Activated T-helper 9 cell treated with anti-CD3 and anti-CD28 coated beads, Interleukin-2, amount 50 U/mL, for 16 hours (primary cell): ENCODE measurements around the gene HUS1B.
A peak's percentile ranks its signal among the peaks of the same experiment; 100 is the strongest.
"Not testable (repeated sequence)": the region's sequence is repeated elsewhere in the genome, so short reads cannot be mapped to it uniquely, and the experiment has no call there.

Experiments used
- DNase-seq: peaks from one replicate; pipeline ENCODE4 v3.0.0-alpha.2; 2020; ENCODE audit warnings: low read depth

HUS1B gene

DNA sequence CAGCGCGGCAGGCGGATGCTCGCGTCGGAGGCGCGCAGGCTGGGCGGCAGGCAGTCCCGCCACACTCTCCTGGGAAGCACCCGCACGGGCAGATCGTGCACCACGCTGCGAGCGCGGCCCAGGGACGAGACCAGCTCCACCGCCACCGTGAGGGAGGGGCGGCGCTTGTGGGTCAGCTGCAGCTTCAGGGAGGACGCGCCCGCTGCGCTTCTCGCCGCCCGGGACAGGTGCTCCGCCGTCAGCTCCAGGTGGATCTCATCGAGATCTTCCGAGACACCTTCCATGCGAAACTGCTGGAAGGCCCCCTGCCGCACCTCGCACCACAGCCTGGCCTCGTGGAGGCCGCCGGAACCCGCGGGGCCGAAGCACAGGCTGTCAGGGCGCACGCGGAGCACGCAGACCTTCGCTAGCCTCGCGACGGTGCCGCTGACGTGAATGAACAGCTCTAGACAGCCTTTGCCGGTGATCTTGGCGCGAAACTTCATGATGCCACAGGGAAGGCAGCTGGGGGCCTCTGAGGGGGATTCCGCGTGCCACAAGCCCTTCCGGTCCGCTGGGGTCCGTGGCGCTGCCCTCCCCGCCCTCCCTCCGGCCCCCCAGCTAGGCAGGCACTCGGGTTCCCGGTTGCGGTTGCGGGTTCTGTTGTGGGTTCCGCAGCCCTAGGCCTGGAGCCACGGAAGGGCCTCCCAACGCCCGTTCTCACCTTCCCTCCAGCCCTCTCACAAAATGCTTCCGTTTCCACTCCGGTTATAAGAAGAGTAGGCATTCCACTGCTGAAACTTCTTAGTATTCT is at the start of gene HUS1B:
Gene HUS1B, minus strand, starts transcription at position 641 of the 793 bp plus-strand sequence. Its CDS starts 156 bp downstream, at position 485.
- no peak for DNase-seq

DNA sequence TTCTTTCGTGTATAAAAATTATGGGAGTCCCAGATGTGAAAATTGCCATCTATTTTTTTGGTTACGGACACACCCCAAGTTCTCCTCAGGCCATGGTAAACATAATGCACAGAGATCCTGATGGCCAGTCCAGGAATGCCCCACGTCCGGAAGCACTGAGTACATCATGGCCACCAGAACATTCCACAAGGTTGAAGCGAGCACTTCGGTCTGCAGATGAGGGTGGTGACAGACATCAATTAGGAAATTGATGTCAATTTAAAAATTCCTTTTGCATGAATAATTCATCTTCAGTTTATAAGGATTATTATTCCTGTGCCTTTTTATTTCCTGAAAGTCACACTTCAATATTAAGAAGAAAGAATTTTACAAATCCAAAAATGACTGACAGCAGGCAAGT is 49.2 kb upstream of the HUS1B start:
- DNase-seq, result no peak

DNA sequence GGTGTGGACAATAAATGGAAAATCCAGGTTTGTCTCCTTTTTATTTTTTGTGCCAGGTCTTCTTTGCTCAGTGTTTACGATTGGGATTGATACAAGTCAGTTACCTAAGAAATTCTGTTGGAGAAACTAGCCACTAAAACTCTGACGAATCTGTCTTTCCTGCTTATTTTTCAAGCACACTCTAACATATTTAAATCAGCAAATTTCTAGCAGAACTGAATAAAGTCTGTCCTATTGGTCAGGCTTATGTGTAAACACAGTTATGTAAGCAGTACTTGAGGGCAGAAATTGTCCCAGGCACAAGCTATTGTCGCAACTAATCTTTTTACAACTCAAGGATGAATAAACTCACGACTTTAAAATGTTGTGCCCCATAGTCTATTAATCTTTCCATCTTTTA is 48.1 kb upstream of the HUS1B start:
- no peak for DNase-seq

DNA sequence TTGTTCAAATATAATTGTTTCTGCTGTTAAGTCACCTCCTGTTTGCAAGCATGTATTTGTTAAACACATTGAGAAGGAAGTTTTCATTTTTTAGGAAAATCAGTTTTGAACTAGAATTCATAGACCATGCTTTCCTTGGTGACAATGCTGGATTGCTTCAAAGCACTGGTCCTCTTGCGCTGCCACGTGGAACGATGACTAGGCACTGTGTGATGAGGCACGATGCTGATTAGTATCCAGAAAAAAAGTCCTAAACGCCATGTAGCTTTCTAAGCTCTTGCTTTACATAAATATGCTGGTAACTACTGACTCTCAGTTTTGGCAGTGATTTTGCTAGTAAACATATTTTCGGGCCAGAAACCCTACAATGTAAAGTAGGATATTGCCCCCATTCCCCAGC is 47.1 kb upstream of the HUS1B start:
- no peak for DNase-seq

DNA sequence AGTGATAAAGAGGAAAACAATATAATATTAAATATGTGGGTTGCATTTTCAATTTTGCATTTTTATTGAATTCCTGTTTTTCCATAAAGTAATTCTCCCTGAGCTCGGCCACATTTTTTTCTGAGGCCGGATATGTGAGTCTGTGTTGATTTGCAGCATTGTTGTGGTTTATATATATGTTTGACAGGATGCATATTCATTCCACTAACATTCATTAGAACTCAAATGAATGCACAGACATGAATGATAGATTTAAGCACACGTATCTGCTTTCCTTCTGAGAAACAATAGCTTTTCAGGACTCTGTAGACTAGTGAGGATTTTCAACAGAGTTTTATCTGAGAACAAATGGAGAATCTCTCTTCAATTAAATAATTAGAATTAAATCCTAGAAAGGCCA is 46.7 kb upstream of the HUS1B start:
- no peak for DNase-seq

DNA sequence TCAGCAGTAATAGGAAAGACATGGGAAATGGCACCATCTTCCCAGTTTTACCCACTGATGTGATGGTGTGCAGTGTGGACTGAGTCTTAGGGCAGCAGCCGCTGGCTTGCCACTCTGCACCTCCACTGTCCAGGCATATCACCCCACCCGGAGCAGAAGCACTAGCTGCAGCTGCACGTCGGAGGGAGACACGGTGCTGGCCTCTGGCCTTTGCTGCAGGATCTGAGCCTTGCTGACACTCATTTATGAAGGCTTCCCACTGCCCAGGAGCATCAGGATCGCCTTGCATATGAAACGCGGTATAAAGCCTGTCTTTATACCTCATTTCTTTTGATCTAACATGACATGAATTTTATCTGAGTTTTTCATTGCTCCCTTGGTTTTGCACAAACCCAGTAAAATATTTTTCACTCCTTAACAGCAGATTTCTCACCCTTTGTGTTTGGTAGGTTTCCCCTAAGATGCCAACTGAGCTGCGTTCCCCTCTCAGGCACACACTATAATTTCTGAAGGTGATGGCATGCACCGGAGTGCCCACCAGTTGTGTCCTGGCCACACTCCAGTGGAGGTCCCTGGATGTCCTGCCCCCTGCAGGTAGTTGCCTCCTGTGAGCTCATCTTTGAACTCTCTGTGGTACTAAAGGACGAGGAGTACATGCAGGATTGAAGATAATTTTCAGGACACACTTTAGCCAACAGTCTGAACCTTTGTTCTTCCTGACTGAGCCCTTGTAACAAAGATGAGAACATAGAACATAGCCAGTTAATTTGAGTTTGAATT is 45.0 kb upstream of the HUS1B start:
- no peak for DNase-seq

DNA sequence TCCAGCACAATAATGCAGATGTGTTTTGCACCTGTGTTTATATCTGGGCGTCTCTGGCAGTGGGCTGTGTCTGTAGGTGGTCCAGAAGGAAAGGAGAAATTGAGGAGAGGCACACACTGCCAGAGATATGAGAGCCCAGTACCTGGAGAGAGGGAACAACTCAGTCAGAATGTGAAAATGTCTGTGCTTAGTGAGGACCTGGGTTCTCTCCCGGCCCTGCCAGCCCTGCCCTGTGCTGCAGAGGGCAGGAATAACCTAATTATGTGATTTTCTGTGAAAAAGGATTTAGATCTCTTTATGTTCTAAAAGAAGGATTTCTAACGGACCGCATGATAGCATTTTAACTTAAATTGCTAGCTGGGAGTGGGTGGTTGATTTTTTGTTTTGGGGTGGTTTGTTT is 44.3 kb upstream of the HUS1B start:
- DNase-seq, result no peak

DNA sequence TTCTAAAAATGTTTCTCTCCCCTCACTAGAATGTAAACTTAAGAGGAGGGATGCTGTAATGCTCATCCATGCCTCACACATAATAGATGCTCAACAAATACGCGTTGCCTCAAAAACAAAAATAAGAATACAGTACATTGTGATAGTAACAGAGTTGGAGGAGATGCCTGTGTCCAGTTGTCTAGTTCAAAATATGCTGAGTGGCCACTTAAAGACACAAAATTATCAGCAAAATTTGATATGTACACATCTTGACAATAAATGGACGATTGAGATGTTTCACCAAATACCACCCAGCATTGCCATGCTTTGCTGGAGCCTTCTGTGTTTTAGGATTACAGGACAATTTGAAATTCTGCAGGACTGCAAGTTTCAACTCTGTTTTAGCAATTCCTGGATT is 43.6 kb upstream of the HUS1B start:
- no peak for DNase-seq

DNA sequence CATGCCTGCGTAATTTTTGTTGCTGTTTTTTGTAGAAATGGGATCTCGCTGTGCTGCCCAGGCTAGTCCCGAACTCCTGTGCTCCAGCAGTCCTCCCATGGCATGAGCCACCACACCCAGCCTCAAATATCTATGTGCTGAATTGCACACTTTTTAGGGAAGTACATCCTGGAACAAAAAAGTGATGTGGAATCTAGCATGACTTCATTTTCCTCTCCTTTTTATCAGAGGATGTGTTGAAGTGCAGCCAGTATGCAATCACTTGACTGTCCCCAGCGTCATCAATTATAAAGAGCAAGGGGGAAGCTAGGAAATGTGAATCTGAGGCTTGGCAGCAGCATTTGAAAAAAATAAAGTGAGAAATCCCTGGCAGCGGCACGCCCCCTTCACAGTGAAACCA is 42.4 kb upstream of the HUS1B start:
- DNase-seq, result no peak

DNA sequence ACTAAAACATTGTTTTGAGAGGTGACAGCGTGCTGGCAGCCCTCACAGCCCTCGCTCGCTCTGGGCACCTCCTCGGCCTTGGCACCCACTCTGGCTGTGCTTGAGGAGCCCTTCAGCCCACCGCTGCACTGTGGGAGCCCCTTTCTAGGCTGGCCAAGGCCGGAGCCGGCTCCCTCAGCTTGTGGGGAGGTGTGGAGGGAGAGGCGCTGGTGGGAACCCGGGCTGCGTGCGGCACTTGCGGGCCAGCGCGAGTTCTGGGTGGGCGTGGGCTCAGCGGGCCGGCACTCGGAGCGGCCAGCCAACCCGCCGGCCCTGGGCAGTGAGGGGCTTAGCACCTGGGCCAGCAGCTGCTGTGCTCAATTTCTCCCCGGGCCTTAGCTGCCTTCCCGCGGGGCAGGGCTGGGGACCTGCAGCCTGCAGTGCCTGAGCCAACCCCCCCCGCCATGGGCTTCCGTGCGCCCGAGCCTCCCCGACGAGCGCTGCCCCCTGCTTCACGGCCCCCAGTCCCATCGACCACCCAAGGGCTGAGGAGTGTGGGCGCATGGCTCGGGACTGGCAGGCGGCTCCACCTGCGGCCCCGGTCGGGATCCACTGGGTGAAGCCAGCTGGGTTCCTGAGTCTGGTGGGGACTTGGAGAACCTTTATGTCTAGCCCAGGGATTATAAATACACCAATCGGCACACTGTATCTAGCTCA is 37.7 kb upstream of the HUS1B start:
- not testable (repeated sequence) for DNase-seq

DNA sequence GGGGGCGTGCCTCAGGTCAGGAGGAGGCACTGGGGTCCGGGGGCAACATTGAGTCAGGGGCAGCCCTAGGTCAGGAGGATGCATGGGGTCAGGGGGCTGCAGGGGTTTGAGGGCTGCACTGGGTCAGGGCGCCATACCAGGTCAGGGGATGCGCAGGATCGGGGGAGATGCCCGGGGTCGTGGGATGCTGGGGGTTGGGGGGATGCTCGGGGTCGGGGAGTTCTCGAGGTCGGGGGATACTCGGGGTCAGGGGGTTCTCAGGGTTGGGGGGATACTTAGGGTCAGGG is 36.8 kb upstream of the HUS1B start:
- no peak for DNase-seq

DNA sequence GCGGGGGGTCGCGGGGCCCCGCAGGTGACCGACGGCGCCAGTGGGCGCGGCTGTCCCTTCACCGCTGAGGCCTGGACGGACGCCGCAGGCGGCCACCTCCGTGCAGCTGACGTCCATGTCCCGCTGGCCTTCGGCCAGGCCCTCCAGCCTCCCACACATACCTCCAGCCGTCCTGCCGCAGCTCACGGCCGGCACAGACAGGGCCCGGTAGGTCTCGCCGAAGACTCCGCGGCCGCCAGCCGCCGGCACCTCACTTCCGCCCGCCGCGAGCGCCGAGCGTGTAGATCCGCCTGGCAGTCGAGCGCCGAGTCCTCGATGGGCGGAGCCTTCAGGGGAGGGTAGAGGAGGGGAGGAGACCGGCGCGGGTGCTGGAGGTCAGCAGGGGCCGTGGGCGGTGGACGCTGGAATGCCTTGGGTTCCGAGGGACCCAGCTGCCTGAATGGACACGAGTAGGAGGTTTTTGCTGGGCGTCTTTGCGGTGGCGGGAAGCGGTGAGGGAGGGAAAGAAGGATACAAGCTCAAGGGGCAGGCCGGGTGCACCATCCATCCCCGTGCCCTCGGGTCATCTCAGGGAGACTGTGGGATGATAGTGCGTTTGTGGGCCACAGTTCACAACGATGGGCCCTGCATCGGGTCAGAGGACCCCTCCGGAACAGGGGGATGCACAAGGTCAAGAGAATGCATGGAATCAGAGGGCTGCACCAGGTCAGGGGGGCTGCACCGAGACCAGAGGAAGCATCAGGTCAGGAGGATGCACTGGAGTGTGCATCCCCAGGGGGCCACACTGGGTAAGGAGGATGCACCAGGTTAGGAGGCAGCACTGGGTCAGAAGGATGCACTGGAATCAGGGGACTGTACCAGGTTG is 36.2 kb upstream of the HUS1B start, which contains the start of gene EXOC2:
Gene EXOC2, minus strand, starts transcription at position 282 of the 865 bp plus-strand sequence. CDS start 55,321 bp downstream, outside the sequence.
- DNase-seq, result peak; percentile 78

DNA sequence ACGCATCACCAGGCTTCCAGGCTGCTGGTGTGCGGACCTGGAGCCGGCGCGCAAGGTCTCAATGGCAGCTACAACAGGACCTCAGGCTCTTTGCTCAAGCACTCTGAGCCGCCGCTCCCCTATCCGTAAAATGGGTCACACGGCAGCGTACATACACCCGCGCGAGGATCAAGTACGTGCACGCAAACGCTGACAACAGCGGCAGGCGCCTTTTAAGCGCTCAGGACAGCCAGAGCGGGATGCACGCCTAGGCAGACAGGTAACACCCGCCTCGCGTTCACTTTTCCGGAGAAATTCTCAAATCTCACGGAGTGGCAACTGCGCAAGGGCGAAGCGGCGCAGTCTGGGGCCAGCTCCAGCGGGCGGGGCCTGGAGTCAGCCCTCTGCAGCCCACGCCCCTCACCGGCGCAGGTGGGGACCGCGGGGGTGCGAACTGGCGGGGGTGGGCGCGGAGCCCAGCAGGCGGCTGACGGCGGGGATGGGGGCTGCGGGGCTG is 35.5 kb upstream of the HUS1B start:
- DNase-seq, result peak; percentile 62

DNA sequence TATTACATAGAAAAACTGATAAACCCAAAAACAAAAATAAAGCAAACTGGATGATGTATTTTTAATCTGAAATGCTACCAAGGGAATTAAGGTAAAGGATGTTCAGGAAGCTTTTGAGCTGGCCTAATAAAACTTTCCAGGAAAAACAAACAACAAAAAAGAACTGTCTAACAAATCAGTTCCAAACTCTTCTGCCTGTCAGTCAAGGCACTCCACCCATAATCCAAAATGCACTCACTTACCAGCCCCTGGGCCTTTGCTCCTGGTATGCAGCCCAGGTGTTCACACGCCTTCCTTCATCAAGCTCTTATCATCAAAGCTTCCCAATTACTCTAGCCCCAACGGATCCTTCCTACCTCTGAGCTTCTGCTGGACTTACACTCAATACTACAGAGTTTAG is 32.3 kb upstream of the HUS1B start:
- no peak for DNase-seq

DNA sequence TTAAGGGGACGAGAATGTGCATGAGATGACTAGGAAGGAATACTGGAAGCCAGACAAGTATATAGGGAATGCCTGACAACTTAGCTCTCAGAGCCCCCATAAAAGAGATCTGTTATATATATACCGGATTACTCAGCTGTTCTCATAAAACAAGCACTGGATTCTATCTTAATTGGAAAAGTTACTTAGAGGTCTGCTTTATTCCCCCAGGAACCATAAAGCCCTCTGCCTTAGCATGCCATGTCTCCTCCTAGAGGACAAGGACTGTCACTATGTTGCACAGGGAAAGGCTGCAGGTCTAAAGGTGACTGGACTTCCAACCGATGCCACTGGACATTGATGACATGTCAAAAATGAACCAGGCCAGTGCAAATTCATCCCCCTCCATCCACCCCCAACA is 29.6 kb upstream of the HUS1B start:
- no peak for DNase-seq

DNA sequence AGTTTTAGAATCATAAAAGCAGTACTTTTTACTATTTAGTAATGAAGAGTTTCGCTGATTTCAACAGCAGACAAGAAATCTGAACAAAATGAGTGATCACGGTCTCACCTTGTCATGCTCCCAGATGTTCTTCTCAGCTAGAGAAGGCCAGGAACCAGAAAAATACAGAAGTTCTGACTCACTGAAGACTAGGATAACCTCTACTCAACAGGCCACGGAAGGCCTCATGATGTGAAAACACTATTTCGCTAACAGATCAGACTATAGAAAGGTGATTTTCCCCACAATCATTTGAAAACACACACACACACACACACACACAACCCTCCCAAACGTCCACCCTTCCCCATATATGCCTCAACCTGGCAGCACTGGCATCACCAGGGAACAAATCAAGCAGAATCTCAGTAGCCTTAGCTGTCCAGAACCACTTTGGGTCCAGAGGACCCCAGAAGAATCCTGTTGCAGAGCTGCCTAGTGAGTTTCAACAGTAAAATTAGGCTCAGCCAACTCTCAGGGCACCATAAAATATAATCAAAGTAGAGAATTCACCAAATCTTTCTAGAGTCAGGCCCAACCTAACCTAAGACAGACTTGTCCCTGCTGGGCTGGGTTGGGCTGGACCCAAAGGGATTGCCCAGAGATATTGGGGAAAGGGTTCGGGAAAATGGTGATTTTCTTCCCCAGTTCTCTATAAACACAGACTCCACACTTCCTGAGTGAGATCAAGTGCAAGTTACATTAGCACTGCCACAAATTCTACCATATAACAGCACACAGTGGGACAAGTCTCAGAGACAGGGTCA is 28.1 kb upstream of the HUS1B start:
- no peak for DNase-seq

DNA sequence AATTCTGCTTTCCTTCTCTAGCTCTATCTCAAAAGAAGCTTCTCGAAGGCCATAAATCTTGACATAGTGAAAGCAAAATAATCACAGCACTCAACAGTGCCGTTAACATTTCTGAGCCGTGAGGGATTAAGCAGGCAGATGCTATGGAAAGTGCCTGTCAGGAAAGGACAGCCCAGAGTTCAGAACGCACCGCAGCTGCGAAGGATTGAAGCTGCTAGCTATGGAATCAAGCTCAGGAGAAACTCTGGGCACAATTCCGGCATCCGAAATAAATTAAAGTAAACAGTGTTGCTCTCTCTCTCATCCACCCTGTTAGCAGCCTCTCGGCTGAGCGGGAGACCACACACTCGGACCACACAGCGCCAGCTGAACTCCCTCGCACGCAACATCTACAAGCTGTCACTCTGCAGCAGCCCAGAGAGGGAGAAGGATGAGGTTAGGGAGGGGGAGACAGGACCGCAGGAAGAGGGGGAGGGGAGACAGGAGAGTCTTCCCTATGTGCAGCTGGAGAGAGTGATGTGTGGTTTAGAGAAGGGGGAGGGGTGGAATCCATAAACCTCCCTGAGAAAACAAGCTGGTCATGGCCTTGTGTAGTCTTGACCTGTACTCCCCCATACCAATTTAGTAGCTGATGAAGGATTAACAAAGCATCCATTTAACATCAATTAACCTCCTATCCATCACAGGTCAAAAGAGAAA is 27.0 kb upstream of the HUS1B start:
- DNase-seq, result no peak

DNA sequence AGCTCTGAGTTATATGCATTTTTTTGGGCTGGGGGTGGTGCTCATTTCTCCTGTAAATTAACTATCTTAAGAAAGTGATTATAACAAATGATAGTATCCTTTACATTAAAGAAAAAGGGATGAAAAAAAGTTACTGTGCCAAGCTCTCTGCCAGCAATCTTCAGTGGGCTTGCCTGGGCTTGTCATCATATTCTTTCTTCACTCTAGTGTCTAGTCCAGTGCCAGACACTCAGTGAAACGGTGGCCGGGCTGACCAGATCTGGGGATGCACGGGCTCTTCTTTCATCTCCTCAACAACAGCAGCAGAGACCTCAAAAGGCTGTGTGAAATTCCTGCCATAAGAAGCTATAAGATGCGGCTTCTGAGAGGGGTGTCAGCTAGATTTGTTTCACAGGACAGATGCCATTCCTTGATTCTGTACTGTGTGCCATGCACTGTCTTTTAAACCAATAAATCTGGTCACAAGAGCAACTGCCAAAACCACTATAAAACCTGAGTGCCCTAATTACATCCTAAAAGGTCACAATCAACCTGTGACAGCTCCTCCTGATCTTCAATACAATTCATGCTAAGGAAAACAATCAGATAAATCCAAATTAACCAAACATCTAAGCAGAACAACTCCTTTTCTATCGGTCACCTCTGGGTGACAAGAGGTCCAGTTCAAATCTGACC is 23.9 kb upstream of the HUS1B start:
- DNase-seq, result no peak

DNA sequence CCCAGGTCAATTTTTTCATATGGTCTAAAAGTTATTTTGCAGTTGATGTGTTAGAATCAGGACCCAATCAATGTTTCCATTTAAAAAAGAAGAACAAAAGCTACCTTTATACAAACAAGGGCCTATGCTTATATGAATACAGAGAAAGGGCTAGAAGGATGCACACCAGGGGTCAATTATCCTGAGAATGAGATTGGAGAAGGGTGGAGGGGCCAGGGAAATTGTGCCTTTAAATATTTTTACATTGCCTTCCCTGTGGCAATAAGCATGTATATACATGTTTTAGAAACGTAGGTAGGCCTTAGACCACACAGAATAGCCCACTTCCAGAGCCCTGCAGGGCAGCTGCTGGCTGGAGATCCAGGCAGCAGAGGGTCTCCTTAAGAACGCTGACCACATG is 23.4 kb upstream of the HUS1B start:
- no peak for DNase-seq

DNA sequence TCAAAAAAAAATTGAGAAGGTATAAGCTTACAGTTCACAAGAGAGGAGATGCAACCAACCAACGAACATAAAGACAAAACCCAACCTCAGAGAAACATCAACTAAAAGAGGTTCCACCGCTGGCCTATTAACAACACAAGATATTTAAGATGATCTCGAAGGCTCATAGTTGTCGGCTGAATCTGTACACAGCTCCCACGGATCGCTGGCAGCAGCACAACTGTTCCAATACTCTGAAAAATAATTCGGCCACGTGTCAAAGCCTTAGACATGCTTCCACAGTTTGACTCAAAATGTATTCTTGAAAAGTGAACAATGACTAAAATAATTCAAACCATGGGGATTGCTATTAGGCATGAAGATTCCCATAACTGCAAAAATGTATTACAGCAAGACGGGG is 22.4 kb upstream of the HUS1B start:
- no peak for DNase-seq
